ENCODE results near the gene LDLRAD4.

The LDLRAD4 gene

DNA sequence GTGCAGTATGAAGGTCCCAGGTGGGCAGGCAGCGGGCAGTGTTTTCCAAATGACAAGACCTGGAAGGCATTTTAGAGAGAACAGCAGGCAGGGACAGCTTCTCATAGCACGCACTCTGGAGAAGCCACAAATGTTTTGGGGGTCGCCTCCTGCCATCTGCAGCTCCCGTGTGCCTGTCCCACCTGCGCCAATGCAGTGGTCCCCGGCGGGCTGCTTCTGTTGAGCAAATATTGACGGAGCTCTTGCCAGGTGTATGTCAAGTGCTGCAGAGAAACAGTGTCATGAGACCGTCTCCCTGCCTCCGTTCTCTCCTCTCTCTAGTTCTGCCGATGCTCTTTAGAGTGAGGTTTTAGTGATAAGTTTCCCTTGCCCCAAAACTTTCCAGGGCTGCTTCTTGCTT, 174.8 kb downstream of the LDLRAD4 start:
- TF ChIP-seq GABPA (IDR thresholded peaks at IDR 0.05; ENCODE audit: low read depth) = no peak
- H3K27me3 ChIP-seq (ENCODE audit: insufficient read depth, poor library complexity, severe bottlenecking) = peaks cover 2% of the 10 kb centered on the region
- DNase-seq (ENCODE audit: low read depth in 1 of 2, low spot score in 1 of 2) = no peak
- H3K4me3 ChIP-seq (replicated peaks; ENCODE audit: insufficient read depth, low read length) = no peak overlapping the region
- H3K27ac ChIP-seq (replicated peaks) = no peak overlapping the region

DNA sequence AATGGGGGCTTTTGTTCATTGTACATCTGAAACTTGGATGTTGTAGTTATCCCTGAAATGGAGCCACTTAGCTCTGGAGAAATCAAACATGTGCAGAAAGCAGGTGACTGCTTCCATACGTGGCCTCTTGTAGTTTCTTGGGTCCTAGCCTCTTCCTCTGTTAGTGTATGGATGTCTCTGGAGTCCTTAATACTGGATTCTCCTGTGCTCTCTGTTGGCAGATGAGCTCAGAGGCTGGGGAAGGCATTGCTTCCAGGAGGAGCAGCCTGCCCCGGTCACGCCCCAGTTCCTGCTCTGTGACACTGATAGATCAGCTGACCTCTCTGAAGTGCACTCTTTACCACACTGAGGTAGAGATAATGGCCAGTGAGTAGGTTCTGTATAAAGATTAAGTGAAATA, 176.2 kb downstream of the LDLRAD4 start:
- DNase-seq (ENCODE audit: low read depth in 1 of 2, low spot score in 1 of 2) = no peak
- TF ChIP-seq, protein P1, sequence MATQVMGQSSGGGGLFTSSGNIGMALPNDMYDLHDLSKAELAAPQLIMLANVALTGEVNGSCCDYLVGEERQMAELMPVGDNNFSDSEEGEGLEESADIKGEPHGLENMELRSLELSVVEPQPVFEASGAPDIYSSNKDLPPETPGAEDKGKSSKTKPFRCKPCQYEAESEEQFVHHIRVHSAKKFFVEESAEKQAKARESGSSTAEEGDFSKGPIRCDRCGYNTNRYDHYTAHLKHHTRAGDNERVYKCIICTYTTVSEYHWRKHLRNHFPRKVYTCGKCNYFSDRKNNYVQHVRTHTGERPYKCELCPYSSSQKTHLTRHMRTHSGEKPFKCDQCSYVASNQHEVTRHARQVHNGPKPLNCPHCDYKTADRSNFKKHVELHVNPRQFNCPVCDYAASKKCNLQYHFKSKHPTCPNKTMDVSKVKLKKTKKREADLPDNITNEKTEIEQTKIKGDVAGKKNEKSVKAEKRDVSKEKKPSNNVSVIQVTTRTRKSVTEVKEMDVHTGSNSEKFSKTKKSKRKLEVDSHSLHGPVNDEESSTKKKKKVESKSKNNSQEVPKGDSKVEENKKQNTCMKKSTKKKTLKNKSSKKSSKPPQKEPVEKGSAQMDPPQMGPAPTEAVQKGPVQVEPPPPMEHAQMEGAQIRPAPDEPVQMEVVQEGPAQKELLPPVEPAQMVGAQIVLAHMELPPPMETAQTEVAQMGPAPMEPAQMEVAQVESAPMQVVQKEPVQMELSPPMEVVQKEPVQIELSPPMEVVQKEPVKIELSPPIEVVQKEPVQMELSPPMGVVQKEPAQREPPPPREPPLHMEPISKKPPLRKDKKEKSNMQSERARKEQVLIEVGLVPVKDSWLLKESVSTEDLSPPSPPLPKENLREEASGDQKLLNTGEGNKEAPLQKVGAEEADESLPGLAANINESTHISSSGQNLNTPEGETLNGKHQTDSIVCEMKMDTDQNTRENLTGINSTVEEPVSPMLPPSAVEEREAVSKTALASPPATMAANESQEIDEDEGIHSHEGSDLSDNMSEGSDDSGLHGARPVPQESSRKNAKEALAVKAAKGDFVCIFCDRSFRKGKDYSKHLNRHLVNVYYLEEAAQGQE (IDR thresholded peaks at IDR 0.05; ENCODE audit: insufficient replicate concordance, low read depth) = no peak
- TF ChIP-seq, protein P2, sequence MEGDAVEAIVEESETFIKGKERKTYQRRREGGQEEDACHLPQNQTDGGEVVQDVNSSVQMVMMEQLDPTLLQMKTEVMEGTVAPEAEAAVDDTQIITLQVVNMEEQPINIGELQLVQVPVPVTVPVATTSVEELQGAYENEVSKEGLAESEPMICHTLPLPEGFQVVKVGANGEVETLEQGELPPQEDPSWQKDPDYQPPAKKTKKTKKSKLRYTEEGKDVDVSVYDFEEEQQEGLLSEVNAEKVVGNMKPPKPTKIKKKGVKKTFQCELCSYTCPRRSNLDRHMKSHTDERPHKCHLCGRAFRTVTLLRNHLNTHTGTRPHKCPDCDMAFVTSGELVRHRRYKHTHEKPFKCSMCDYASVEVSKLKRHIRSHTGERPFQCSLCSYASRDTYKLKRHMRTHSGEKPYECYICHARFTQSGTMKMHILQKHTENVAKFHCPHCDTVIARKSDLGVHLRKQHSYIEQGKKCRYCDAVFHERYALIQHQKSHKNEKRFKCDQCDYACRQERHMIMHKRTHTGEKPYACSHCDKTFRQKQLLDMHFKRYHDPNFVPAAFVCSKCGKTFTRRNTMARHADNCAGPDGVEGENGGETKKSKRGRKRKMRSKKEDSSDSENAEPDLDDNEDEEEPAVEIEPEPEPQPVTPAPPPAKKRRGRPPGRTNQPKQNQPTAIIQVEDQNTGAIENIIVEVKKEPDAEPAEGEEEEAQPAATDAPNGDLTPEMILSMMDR (IDR thresholded peaks at IDR 0.05; ENCODE audit: insufficient read depth, low read length) = no peak
- peaks cover 2% of the 10 kb centered on the region for H3K27me3 ChIP-seq (ENCODE audit: insufficient read depth, poor library complexity, severe bottlenecking)

DNA sequence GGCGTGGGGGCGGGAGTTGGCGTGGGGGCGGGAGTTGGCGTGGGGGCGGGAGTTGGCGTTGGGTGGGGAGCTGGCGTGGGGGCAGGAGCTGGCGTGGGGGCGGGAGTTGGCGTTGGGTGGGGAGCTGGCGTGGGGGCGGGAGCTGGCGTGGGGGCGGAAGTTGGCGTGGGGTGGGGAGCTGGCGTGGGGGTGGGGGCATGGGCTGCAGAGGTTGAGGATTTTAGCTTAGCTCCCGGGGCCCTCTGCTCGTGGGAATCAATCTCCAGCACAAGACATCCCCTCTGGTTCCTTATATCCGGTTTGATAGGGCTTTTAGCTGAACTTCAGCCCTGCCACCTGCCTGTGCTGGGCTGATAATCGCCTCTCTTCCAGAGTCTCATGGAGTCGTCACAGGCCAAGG, 177.0 kb downstream of the LDLRAD4 start:
- no peak overlapping the region for H3K4me3 ChIP-seq (replicated peaks; ENCODE audit: insufficient read depth, low read length)
- no peak overlapping the region for H3K27ac ChIP-seq (replicated peaks)
- TF ChIP-seq POLR2AphosphoS5 (IDR thresholded peaks at IDR 0.05; ENCODE audit: low read depth) (no peak), GABPA (IDR thresholded peaks at IDR 0.05; ENCODE audit: low read depth) (no peak), SPI1 (IDR thresholded peaks at IDR 0.05; ENCODE audit: borderline replicate concordance, low read depth) (no peak)
- TF ChIP-seq, protein P2 (IDR thresholded peaks at IDR 0.05; ENCODE audit: insufficient read depth, low read length) = no peak
- TF ChIP-seq, protein P1 (IDR thresholded peaks at IDR 0.05; ENCODE audit: insufficient replicate concordance, low read depth) = no peak
- peaks cover 2% of the 10 kb centered on the region for H3K27me3 ChIP-seq (ENCODE audit: insufficient read depth, poor library complexity, severe bottlenecking)
- DNase-seq (ENCODE audit: low read depth in 1 of 2, low spot score in 1 of 2) = no peak

More for the DNA sequence above, 176.2 kb downstream of the LDLRAD4 start:
- Histone ChIP-seq H3K27ac (replicated peaks) (no peak overlapping the region), H3K4me3 (replicated peaks; ENCODE audit: insufficient read depth, low read length) (no peak overlapping the region)

DNA sequence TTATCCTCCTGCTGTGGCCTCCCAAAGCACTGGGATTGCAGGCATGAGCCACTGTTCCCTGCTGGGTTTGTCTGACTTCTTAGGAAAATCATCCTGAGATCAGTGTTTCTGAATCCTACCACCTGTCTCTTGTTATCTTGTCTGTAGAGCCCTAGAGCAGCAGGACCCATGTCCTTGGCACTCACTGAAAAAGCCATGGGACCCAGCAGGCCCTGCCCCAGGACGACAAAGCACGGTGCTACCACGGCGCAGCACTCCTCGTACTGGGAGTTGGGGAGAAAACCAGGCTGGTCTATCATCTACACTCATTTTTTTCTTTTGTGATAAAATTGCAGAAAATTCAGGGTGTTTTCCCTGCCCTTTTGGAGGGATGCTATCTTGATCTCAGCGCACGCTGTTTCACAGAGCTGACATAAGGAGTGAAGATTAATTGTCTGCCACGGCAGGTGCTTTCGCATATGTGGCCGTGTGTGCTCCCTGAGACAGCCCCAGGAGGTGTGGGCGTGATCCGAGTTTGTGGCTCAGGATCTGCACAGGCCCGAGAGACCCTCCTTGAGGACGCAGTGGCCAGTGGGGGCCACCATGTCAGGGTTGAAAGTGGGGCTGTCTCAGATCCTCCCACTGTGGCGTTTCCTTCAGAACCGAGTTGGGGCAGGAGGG, 179.1 kb downstream of the LDLRAD4 start:
- Histone ChIP-seq H3K27me3 (ENCODE audit: insufficient read depth, poor library complexity, severe bottlenecking) (peaks cover under 1% of the 10 kb centered on the region), H3K4me3 (replicated peaks; ENCODE audit: insufficient read depth, low read length) (no peak overlapping the region), H3K27ac (replicated peaks) (no peak overlapping the region)
- TF ChIP-seq, protein P2 (IDR thresholded peaks at IDR 0.05; ENCODE audit: insufficient read depth, low read length) = no peak
- TF ChIP-seq SPI1 (IDR thresholded peaks at IDR 0.05; ENCODE audit: borderline replicate concordance, low read depth) (no peak), GABPA (IDR thresholded peaks at IDR 0.05; ENCODE audit: low read depth) (no peak), POLR2AphosphoS5 (IDR thresholded peaks at IDR 0.05; ENCODE audit: low read depth) (no peak)
- TF ChIP-seq, protein P1 (IDR thresholded peaks at IDR 0.05; ENCODE audit: insufficient replicate concordance, low read depth) = no peak
- DNase-seq (ENCODE audit: low read depth in 1 of 2, low spot score in 1 of 2) = no peak

Data from HL-60 (cell line).